Stimulated activated CD4-positive, alpha-beta T cell treated with anti-CD3 and anti-CD28 coated beads, Interleukin-12 subunit alpha, Interleukin-12 subunit beta, amount 100 ng/mL, for 24 hours (primary cell): ENCODE data around the gene CORO6.

Source experiments
- DNase-seq, 2 experiments: peaks; one replicate each; pipeline ENCODE4 v3.0.0-alpha.2; 2020; ENCODE audit warnings: low read depth in 2 of 2

CORO6 gene

DNA sequence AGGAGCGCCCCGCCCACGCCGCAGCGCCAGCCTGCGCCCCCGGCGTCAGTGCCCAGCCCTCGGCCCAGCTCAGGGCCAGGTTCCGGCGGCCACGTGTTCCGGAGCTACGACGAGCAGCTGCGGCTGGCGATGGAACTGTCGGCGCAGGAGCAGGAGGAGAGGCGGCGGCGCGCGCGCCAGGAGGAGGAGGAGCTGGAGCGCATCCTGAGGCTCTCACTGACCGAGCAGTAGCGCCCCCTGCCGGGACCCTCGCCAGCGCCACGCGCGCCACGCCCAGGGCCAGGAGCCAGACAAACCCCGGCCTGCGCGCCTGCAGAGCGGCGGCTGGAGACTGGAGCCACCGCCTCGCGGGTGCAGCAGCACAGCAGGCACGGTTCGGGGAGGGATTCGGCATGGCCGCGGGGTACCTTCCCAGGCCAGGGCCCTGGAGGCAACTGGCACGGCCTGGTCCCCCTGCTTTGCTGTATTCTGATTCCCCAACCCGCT, 9.3 kb downstream of the CORO6 start:
- DNase-seq, result peak; percentile 86 to 97

DNA sequence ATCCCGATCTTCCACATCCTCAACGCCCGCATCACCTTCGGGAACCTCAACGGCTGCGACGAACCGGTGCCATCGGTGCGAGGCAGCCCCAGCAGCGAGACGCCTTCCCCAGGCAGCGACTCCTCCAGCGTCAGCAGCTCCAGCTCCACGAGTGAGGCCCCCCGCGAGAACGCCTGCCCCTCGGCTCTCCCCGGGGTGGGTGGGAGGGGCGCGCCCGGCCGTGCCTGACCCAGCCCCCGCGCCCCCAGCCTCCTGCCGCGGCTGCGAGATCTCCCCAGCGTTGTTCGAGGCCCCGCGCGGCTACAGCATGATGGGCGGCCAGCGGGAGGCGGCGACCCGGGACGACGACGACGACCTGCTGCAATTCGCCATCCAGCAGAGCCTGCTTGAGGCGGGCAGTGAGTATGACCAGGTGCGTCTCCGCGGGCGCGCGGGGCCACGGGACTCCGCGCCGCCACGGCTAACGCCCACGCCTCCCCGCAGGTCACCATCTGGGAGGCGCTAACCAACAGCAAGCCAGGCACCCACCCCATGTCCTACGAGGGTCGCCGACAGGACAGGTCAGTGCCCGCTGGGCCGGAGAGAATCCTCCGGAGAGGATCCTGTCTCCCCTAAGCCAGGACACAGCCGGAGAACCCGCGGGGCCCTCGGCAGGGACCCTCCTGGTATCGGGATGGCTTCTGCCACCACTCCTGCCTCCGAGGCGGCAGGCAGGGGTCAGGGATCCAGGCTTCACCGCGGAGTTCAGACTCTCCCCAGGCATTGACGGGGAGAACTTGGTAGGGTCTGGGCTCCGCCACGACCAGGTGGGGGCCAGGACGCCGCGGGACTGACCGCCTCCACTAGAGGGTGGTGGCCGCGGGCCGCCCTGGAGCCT, 10.1 kb downstream of the CORO6 start:
- no peak for DNase-seq

DNA sequence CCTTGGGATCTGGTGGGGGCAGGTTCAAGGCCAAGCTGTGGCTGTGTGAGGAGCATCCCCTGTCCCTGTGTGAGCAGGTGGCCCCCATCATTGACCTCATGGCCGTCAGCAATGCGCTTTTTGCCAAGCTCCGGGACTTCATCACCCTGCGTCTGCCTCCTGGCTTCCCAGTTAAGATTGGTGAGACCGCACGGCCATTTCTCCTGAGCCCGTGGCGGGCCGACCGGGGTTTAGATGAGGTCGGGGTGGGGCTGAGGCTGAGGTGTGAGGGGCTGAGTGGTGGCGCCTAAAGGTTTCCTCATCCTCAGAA, 10.7 kb downstream of the CORO6 start:
- no peak for DNase-seq

DNA sequence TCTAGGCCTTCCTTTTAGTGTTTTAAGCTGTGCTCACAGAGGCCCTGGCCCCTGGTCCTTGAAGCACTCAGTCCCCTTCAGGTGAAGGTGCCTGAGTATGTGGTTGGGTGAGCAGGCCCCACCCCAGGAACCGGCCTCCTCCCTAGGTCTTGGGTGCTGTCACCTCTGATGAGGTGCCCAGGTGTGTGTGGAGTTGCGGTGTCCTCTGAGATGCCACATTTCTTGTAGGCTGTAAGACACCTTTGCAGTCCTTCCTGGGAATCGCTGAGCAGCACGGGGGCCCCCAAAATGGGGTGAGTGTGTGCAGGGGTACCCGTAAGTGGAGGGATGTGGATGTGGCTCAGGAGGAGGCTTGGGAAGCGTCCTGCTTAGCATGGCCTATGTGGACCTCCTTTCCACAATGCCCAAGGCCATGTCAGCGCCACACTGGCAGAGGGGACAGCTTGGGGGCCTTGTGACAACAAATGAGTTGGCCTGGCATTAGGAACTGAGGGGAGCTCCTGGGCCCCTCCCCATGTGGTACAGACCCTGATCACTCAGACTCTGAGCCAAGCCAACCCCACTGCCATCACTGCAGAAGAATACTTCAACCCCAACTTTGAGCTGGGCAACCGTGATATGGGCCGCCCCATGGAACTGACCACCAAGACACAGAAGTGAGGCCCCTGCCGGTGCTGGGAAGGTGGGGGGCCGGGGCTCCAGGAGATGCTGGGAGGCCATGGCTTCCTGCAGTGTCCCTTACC, 11.2 kb downstream of the CORO6 start:
- DNase-seq, result no peak

DNA sequence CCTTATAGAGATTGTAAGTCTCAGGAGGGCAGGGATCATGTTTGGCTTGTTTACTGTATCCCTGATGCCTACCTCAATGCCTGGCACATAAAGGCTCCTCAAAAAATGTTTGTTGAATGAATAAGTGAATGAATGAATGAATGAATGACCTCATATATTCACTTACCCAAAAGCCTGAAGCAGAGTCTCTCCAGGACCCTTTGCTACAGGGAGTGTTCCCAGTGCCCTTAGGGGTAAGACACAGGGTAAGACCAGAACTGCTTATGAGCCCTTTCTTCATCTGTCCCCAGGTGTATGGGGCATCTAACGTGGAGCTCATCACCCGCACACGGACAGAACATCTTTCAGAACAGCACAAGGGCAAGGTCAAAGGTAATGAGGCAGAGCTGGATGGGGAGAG, 12.3 kb downstream of the CORO6 start:
- no peak for DNase-seq

DNA sequence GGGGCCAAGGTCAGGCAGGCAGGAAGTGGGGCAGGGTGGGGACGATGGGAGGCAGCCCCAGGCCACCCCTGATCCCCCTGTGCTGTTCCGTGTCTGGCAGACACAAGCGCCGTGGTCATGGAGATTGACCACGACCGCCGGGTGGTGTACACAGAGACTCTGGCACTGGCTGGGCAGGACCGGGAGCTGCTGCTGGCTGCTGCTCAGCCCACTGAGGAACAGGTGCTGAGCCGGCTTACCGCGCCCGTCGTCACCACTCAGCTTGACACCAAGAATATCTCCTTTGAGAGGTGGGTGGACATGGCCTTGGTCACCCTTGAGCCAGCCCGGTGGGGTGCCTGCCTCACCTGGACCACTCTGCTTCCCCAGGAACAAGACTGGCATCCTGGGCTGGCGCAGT, 13.7 kb downstream of the CORO6 start:
- DNase-seq, result no peak

DNA sequence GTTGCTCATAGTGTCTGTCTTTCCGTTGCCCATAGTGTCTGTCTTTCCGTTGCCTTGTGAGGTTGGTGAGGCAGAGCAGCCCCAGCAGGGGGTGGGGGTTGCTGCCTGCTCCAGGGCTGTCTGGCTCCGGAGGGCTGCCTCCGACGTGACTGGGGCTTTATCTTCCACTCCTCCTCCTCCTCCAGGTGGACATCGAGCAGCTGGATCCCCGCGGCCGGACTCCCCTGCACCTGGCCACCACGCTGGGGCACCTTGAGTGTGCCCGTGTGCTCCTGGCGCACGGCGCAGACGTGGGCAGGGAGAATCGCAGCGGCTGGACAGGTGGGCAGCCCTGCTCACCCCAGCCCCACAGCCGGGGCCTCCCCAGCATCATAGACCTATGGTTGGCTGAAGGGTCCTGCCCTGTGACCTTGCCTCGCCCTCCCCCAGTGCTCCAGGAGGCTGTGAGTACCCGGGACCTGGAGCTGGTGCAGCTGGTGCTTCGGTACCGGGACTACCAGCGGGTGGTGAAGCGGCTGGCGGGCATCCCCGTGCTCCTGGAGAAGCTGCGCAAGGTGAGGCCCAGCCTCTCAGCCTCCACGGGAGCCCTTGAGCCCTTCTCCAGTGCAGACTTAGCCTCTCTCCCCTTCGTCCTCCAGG, 15.0 kb downstream of the CORO6 start:
- DNase-seq, result no peak

DNA sequence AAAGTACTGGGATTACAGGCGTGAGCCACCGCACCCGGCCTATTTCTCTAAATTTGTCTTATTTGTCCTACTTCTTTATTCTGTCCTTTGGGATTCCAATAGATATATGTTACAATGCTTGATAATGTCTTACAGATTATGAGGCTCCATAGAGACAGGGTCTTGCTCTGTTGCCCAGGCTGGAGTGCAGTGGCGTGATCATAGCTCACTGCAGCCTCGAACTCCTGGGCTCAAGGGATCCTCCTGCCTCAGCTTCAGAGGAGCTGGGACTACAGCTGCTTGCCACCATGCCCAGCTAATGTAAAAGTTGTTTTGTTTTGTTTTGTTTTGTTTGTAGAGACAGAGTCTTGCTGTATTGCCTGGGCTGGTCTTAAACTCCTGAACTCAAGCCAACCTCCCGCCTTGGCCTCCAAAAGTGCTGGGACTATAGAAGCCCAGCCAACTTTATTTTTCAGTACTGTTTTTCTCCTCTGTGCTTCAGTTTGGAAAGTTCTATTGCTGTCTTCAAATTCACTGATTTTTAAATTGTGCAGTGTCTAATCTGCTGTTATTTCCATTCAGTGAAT, 19.5 kb downstream of the CORO6 start:
- no peak for DNase-seq

DNA sequence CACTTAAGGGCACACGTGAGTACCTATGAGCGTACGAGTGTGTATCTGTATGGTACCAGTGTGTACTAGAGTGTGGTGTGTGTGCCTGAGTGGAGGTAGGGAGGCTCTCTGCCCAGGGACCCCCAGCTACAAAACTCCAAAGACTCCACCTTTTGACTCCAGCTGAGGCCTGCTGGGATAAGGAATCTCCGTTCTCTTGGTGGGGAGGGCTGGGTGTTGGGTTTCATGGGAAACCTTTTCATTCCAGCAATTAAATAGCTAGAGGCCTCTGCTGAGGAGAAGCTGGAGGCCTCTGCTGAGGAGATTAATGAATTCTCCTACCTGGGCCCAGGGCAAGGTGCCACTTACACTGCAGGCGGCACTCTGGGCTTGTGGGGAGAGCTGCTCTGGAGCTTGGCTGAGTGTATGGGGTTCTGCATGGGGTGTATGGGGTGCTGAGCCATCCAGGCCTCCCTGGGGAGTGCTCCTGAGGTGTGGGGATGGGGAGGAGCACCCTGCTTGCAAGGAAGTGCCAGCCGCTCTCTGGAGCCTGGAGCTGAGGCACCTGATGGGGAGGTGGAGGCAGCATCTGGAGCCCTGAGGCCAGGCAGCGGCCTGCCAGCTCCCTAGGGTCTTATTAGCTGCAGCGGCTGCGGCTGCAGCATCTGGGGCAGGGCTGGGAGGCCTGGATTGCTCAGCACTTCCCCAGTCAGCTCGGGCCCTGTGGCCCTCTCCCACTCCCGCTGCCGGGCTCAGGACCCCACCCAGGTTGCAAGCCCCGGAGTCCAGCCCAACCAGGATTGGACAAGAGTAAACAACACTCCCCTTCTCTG, 25.1 kb downstream of the CORO6 start:
- DNase-seq, result no peak

DNA sequence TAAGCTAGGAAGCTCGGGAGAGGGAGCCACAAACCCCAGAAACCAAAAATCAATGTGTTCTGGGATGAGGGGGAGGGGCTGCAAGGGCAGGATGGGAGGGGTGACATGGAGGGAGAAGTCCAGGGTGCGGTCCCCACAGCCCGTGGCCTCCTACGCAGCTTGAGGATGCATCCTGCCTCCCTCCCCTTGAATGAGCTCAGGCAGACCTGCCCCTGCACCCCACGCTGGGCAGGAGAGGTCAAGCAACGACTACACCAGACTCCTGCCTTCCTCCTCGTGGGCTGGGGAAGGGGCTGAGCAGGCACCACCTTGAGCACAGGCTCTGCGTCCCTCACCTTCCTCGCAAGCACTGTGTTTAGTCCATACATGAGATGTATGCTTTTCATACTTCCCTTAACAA, 25.9 kb downstream of the CORO6 start:
- DNase-seq, result no peak

DNA sequence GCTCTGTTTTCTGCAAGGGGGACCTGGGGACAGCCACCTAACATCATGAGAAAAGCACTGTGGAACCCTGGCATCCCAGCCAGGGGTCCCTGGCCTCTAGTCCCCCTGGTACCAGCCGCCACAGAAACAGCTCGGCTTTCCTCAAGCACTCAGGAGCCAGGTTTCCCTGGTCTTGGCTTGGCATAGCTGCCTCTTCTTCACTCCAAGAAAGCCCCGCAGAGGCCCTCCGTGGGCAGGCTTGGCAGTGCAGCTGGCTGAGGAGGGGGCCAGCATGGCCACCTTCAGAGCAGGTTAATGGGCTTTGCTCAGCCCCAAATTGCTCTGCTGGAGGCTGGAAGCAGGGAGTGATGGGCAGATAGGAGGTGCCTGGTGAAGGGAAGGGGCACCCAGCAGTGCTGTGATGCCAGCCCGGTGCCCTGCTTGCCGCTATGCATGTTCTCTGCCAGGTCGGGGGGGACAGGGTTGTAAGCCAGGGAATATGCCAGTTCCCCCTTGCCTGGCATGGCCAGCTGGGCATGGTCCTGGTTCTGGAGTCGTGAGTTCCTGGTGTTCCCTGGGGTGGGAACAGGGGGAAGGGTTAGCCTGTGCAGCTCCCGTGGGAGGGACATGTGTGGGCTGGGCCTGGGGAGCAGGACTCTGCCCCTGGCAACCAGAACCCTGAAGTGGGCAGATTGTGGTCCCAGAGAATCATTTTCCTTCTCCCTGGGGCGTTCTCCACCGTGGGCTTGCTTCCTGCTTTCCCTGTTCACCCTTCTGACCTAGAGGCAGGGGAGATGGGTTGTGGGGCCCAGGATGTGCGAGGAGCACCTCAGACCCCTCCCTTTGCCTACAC, 26.6 kb downstream of the CORO6 start:
- no peak for DNase-seq

DNA sequence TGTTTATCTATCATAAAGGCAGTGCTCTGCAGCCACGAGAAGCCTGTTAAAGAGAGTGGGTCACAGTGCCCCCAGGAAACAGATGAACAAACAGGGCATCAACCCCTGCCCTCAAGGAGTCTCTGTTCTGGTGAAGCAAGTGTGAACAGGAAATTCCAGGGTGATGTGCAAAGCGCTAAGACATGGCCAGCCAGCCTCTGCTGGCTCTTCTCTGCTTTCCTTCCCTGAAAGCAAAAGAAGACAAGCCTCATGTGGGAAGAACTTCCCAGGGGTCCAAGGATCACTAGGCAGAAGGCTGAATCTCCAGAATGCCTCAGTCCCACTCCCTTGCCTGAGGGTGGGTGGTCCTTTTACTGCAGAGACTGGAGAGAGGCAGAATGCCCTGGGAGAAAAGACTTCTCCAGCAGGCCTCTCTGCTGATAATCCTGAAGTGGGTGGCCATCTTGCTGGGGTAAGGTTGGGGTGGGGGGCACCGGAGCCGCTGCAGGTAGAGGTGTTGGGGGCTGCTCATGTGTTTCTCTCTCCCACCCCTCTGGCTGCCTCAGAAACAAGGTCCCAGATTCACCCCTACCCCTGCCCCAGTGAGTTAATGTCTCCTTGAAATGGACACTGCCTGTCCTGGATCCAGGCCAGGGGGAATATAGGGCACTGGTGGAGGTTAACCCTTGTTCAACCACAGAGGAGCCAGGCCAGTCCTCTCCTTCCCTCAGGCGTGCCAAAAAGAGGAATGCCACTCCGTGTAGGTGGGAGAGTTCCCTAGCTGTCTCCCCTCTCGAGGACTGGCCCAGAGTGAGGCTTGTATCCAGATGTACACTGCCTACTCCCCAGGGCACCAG, 27.4 kb downstream of the CORO6 start:
- DNase-seq, result no peak

DNA sequence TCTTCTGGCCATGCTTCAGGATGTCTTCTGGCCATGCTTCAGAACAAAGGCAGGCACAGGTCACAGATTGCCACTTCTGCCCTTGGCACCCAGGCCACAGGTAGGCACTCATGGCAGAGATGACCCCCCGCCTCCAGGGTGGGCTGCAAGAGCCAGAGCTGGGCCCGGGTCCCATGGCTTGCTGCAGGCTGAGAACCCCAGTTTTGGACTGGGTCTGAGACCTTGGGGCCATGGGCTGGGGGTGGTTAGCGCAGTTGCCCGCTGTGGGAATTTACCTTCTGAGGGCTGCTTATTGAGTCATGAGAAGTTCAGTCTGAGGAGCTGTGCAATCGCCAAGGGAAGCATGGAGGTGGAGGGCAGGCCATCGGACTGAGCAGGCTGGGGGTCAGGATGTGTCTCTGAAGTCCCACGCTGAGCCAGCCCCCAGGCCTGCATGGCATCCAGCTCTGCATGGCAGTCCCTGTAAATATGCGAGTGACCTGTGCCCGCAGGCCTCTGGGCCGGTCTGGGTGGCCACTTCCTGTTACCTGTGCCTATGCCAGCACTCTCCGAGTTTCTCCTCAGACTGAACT, 28.1 kb downstream of the CORO6 start:
- no peak for DNase-seq

DNA sequence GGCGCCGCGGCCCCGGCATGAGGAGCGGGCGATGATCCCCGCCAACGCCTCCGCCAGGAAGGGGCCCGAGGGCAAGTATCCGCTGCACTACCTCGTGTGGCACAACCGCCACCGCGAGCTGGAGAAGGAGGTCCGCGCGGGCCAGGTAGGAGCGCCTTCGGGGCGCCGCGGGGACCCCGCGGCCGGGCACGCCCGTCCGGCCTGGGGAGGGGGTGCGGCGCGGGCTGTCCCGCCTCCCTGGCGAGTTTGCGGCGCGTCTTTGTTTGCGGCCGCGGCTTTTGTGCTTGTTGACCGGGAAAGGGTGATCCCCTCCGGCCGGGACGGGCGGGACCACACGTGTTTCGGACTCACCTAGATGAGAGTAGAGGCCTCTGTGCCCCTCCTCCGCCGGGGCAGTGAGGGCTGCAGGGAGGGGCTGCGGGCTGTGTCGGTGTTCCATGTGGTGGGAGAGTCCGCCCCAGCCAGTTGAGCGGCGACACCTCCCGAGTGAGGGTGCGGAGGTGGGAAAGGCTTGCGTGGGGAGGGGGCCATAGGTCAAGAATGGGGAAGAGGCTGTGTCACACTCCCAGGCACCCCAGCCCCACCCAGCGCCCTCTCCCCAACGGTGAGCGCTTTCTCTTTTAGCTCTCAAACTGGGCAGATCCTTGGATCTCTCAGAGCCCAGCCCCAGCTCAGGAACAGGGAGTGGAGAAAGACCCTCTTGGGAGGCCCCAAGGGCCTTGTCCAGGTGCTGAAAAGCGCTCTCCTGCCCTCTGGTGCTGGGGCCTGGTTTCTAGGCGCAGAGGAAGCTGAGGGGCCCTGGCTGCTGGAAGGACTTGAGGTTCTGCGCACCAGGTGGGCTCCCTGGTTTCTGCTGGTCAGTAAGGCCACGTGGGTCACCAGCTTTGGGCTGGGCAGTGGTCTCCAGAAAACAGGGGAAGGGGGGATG, 28.9 kb downstream of the CORO6 start:
- no peak for DNase-seq

DNA sequence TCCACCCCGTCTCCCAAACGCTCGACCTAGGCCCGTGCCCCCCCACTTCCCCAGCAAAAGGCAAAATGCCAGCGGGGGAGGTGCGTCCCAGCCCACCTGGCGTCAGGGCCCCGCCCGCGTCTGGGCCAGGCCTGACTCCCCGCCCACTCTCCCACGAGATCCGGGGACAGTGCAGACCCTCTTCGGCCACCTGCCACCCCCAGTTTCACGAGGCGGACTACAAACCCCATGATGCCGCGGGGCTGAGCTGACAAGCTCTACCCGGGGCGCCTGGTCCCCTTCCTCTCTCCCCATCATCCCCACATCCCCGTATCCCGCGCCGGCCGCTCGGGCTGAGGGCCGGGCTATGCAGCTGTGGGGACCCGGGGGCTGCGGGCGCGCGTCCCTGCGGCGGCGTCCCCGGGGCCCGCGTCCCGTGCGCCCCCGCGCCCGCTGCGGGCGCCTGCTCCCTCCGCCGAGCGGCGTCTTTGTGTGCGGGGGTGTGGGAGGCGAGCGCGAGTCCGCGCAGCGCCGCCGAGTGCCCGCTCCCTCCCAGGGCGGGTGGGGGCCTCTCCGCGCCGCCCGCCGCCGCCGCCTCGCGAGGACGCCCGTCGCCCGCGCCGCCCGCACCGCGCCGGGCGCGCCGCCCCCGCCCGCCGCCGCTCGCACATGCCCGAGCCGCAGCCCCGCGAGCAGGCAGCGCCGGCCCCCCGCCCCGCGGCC, 29.7 kb downstream of the CORO6 start, which contains the start of gene ANKRD13B:
TSS of gene ANKRD13B (plus strand) at position 283 of the 702 bp plus-strand sequence. CDS start 490 bp downstream, outside the sequence.
- no peak for DNase-seq

DNA sequence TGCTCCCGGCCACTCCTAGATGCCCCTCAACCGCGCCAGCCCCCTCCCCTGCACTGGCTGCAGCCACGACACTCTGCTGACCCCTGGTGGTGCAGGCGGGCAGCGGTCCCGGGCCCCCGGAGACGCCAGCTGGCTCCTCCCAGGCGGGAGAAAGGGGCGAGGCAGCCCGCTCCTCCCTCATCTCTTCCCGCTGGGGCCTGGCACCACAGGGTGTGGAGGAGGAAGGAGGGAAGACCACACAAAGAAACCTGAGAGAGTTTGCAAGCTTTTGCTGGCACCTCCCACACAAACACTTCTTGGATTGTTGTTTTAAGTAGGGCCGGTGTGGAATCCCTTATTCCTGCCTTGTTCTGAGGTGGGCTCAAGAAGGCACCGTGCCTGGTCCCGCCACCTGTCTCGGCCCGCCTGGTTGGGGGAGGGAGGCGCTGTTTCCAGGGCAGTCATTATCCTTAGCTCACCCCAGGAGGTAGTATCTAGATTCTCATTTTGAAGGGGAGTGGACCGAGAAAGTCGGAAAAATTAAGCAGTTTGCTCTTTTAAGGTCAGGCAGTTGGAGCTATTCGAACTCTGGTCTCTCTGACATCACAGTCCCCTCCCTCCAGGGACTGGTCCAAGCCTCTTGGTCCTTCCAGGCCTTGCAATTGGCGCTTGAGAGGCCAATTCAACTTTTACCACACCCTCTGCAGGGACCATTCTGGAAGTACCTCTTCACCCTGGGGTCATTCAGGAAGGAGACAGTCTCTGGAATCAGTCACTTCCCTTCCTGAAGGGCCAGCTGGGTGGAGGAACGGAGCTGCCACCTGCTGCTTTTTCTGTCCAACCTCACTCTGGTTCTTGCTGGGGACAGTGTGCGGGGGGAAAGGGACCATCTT, 30.7 kb downstream of the CORO6 start:
- DNase-seq, result peak; percentile 66 to 85
